Measurements from ENCODE around the gene NOL6. TPM values are rescaled to one million over a fixed set of nuclear protein-coding genes. Genes with fewer than 3 reads are reported as not detected.

Gene NOL6
- total RNA-seq, 1 experiment from 2014 or later: 36.4 TPM

- H3K79me2 ChIP-seq (ENCODE audit: insufficient read depth, low read length): no peaks in the 10 kb centered on the region
- no peaks in the 10 kb centered on the region for H3K9me3 ChIP-seq (ENCODE audit: control insufficient read depth in 1 of 2, insufficient read depth in 1 of 2, low read depth in 1 of 2, low read length in 2 of 2)
- no peak overlapping the region for H2AFZ ChIP-seq (ENCODE audit: low read depth, low read length, poor library complexity, severe bottlenecking)
- ChIA-PET RAD21 (ENCODE audit: low non-redundant PET in 1 of 2, low total read pairs in 2 of 2, uncharacterized antibody in 2 of 2, unreplicated experiment in 2 of 2) (no interaction called here), POLR2A (interaction anchor here (1.1 kb wide), 1 partner anchor 13 kb away, joined by 3 read pairs; no protein-coding TSS in a partner anchor), CTCF (interaction anchor here (5.9 kb wide), 1 partner anchor 11 kb away, joined by 39 read pairs; no protein-coding TSS in a partner anchor)
- TF ChIP-seq FOSL1 (IDR thresholded peaks at IDR 0.05; ENCODE audit: low read depth): no peak
- no peak for TF ChIP-seq POLR2AphosphoS5 (IDR thresholded peaks at IDR 0.05; ENCODE audit: low read depth, low read length)
- no peak for TF ChIP-seq ELF1 (IDR thresholded peaks at IDR 0.05; ENCODE audit: borderline replicate concordance, low read depth)
- TF ChIP-seq ZNF274 (IDR thresholded peaks at IDR 0.05; ENCODE audit: low read depth, low read length): no peak
- no peak for TF ChIP-seq MAX (IDR thresholded peaks at IDR 0.05)
- TF ChIP-seq SP1 (IDR thresholded peaks at IDR 0.05; ENCODE audit: low read depth): no peak
- no peak for TF ChIP-seq RAD21 (IDR thresholded peaks at IDR 0.05; ENCODE audit: low read depth)
- TF ChIP-seq ZFX (IDR thresholded peaks at IDR 0.05): no peak
- TF ChIP-seq EZH2 (IDR thresholded peaks at IDR 0.05): no peak
- TF ChIP-seq SIN3A (IDR thresholded peaks at IDR 0.05; ENCODE audit: low read depth): no peak
- no peak for TF ChIP-seq CBX3 (IDR thresholded peaks at IDR 0.05; ENCODE audit: low read depth)
- TF ChIP-seq JUND (IDR thresholded peaks at IDR 0.05): no peak
- TF ChIP-seq SRF (IDR thresholded peaks at IDR 0.05; ENCODE audit: low read depth): no peak
- TF ChIP-seq POLR2A (IDR thresholded peaks at IDR 0.05; ENCODE audit: borderline replicate concordance, extremely low read depth, insufficient read depth, insufficient read length): no peak
- no peak for TF ChIP-seq TCF7L2 (IDR thresholded peaks at IDR 0.05; ENCODE audit: borderline replicate concordance, extremely low read depth, insufficient read depth, insufficient read length)
- no peak for TF ChIP-seq REST (IDR thresholded peaks at IDR 0.05; ENCODE audit: low read depth)
- no peak for TF ChIP-seq ZBTB33 (IDR thresholded peaks at IDR 0.05; ENCODE audit: extremely low read depth, insufficient replicate concordance, low read length)
- no peak for TF ChIP-seq YY1 (IDR thresholded peaks at IDR 0.05; ENCODE audit: extremely low read depth, insufficient replicate concordance, low read depth, low read length)
- TF ChIP-seq EZH2phosphoT487 (IDR thresholded peaks at IDR 0.05; ENCODE audit: borderline replicate concordance): no peak
- no peak overlapping the region for H3K27ac ChIP-seq (ENCODE audit: low read depth, low read length)
- no peak for DNase-seq (ENCODE audit: low read depth, low spot score)
- no peaks in the 10 kb centered on the region for H4K20me1 ChIP-seq (ENCODE audit: insufficient read depth)
- H3K4me3 ChIP-seq (replicated peaks in 1 of 2; ENCODE audit: low read depth in 1 of 2, low read length in 2 of 2): no peak overlapping the region
- intact Hi-C loops (cut with micrococcal nuclease): no loop called here
- H3K4me2 ChIP-seq (ENCODE audit: low read length): no peak overlapping the region
- no peaks in the 10 kb centered on the region for H3K36me3 ChIP-seq (ENCODE audit: control insufficient read depth in 1 of 2, insufficient read depth in 2 of 2, low read length in 2 of 2)
- no peak for ATAC-seq
- no peaks in the 10 kb centered on the region for H3K9me2 ChIP-seq (ENCODE audit: insufficient read depth)
- BruUV-seq (replicated peaks): no TSS peak
- H3K4me1 ChIP-seq (ENCODE audit: control insufficient read depth in 1 of 2, insufficient read depth in 2 of 2, low read length in 2 of 2): peaks cover 36 to 50% of the 10 kb centered on the region in 2 experiments
- H3K9ac ChIP-seq (ENCODE audit: low read length): no peak overlapping the region
- H3K27me3 ChIP-seq (ENCODE audit: insufficient read depth, low read length): no peaks in the 10 kb centered on the region
Measured at GRCh38 chr9:33440609-33441008, 33.1 kb downstream of the NOL6 start.

Data from HCT116 (cell line).